T-helper 2 cell treated with Interferon-gamma antibody and Interleukin-4, amounts not matched to agents 100 ng/mL and 5 ng/mL, for 36 hours (primary cell): ENCODE data around the gene PTH1R. TPM values are rescaled to one million over a fixed set of nuclear protein-coding genes. Genes with fewer than 3 reads are reported as not detected.
"Not testable (repeated sequence)": the region's sequence is repeated elsewhere in the genome, so short reads cannot be mapped to it uniquely, and the experiment has no call there.

Experiments used
- intact Hi-C: fragments of 100-400 bp; cut with micrococcal nuclease; formaldehyde crosslinking; loops from one replicate; pipeline ENCODE4 v1.15.1; 2023
- total RNA-seq: library from RNA; stranded (reverse); gene quantifications from 2 replicates; pipeline ENCODE4 v1.2.3, GENCODE V29; 2022

The PTH1R gene
- total RNA-seq, 1 donor from 2014 or later: not detected

DNA sequence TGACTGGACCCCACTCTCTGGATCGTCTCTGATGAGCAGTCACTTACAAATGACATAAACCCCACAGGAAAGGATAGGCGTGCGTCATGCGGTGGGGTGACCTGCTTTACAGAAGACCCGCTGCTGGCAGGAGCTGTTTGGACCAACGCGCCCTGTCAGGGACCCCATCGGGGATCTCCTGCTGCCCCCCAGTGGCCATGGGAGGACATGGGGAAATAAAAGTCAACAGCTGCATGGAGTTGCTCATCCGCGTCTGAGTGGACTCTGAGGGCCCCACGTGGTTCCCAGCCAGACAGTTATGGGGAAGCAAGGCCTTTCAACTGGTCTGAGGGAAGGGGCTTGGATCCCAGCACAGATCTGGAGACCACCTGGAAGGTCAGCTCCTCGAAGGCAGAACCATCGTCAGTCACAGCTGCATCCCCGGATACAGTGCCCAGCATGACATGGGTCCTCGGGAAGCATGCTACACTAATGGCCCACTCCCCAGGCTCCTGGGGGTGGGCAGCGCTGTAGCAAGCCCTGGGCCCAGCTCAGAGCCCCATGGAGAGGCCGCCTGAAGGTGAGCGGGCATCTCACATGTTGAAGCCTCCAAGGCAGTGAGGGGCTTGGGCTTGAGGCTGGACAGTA, 32.1 kb downstream of the PTH1R start:
- intact Hi-C loops: loop anchor here (1.0 to 5.0 kb wide), 2 partner anchors 43 to 88 kb away; no protein-coding TSS in a partner anchor

DNA sequence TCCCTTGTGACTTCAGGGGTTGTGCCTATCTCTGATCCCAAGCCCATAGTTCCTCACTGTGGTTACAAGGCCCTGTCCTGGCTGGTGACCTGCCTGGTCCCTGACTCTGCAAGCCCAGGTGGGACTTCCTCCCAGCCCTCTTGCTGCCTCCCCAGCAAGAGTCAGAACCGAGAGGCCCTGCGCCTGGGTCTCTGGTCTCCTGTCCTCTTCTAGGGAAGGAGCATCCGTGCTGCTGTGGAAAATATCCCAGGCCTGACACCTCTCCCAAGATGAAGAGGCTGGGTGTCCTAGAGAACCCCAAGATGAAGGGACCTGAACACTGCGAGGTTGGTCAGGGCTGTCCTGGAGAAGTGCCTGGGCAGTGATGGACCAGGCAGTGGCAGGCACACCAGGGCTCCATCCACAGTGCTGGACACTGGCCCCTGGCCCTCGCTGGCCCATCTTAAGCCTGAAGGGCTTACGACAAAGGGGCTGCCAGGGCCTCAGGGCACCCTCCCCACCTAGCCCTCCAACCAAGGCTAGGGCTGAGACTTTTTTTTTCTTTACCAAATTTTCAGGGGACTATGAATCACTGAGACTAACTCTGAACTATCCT, 32.7 kb downstream of the PTH1R start:
- intact Hi-C loops: no loop called here

DNA sequence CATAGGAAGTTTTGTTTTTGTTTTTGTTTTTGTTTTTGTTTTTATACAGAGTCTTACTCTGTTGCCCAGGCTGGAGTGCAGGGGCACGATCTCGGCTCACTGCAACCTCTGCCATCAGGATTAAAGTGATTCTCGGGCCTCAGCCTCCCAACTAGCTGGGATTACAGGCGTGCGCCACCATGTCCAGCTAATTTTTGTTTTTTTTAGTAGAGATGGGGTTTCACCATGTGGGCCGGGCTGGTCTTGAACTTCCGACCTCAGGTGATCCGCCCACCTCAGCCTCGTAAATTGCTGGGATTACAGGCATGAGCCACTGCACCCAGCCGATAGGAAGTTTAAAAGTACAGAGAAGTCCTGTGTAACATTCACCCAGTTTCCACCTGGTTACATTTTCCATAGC, 33.4 kb downstream of the PTH1R start:
- intact Hi-C loops: not testable (repeated sequence)

DNA sequence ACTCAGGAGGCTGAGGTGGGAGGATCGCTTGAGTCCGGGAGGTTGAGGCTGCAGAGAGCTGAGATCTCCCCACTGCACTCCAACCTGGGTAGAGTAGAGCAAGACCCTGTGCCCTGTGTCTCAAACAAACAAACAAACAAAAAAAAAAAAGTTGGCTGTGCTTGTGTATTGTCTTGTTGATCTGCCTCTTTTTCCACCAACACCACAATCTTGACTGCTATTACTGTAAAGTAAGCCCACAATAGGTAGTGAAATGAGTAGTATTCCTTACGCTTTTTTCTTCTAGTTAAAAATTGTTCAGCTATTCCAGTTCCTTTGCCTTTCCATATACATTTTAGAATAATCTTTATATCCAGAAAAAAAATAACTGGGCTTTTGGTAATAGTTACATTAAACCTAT, 35.5 kb downstream of the PTH1R start:
- intact Hi-C loops: no loop called here

DNA sequence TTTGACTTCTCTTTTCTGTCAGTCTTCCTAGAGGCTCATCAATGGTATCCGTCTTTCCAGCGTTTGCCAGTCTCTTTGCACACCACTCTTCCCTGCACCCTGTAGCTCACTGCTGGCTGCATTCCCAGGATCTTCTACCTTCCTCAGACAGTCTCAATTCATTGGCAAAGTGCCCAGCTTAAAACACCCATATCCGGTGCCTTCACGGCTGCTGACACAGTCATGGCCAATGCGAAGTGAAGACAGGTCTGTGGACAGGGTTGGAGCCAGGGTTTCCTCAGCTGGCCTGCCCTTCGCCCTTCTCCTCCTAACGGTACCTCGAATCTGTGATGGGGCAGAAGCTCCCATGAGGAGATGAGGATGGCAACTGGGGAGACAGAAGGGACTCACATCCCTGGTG, 36.1 kb downstream of the PTH1R start:
- intact Hi-C loops: no loop called here

DNA sequence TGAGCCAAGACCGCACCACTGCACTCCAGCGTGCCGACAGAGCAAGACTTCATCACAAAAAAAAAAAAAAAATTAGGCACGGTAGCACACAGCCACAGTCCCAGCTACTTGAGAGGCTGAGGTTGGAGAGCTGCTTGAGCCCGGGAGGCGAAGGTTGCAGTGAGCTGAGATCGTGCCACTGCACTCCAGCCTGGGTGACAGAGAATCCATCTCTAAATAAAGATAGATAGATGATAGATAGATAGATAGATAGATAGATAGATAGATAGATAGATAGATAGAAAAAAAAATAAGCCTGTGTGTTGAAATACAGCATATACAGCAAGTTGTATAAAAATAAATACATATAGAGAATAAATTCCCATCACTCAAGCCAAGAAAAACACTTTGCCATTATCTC, 37.3 kb downstream of the PTH1R start:
- intact Hi-C loops: no loop called here

DNA sequence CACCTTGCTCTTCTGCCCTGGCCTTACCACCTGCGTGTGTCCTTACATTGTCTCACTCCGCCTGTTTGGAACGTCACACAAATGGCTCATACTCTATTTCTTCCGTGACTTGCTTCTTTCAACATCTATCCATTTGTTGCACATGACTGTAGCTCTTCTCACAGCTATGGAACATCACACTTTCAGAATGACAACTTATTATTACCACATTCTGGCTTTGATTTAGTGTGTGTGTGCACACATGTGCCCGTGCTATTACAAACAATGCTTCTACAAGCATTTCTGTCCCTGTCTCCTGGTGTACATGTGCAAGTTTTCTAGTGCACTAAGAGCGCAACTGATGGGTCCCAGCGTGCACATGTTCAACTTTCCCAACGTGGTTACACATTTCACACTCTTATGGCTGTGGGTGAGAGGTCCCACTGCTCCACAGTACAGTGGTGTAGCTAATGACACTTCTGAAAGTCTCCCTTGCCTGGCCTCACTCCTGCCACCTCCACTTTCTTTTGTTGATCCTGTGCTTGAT, 37.8 kb downstream of the PTH1R start:
- intact Hi-C loops: no loop called here

DNA sequence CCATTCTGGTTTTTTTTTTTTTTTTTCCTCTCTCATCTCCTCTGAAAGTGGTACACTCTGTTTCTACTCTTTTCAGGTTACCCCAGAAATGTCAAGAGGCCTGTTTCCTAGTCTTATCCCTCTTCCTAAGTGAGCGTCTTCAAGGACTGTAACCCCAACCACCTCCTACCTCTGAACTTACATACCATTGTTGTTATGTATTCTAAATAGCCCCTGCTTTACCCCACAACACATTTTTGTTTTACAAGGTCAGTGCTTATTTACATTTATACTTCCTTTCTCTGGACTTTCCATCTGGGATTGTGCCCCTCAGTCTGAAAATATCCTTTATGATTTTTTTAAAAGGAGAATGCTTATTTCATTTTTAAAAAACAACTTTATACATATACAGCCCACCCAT, 38.8 kb downstream of the PTH1R start:
- intact Hi-C loops: no loop called here

DNA sequence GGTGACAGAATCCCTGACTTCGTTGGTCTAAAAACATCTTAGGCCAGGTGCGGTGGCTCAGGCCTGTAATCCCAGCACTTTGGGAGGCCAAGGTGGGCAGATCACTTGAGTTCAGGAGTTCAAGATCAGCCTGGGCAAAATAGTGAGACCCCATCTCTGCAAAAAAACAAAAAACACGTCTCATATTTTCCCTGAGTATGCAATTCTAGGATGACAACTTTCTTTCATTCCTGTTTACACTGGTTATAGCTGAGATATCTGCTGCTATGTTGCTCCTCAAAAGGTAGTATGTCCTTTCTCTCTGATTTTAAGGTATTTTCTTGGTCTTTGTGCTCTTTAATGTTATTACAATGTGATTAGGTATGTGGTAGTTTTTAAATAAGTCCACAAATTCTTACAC, 39.3 kb downstream of the PTH1R start:
- intact Hi-C loops: no loop called here

DNA sequence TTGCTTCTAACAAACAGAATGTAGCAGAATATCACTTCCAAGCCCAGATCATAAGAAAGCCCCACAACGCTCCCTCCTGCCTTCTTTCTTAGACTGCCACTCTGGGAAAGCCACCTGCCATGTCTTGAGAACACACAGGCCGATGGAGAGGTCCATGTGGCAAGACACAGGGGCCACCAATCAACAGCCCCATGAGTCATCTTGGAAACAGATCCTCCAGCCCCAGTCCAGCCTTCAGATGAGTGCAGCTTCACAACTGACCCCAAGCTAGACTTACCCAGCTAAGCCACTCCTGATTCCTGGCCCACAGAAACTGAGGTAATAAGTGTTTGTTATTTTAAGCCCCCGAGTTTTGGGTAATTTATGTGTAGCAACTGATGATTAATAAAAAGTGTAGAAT, 39.7 kb downstream of the PTH1R start:
- intact Hi-C loops: no loop called here

DNA sequence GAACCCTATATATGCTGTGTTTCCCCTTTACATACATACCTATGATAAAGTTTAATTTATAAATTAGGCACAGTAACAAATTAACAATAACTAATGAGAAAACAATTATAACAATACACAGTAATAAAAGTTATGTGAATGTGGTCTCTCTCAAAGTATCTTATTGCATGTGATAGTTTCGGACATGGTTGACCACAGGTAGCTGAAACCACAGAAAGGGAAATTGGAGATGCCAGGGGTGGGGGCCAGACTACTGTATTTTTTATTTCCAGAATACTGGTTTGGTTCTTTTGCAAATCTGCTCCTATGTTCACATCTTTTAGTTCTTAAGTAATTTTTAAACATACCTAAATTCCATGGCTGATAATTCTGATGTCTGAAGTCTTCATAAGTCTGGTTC, 40.7 kb downstream of the PTH1R start:
- intact Hi-C loops: no loop called here

DNA sequence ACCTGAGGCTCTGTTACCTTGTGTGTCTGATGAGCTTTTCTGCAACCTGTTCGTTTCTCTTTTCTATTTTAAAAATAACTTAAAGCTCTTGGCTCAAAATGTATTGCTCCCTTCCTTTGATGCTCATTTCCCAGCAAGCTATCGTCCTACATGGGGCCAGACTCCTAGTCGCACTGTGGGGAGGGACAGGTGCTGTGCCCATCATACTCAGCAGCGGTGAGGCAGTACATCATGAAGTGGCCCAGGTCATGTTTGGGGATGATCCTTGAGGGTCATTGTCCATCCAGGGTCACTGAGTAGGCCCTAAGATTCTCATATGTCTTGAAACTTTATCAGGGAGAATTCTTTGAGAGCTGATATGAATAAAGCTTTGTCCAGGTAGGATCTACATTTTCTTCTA, 41.1 kb downstream of the PTH1R start:
- intact Hi-C loops: no loop called here

DNA sequence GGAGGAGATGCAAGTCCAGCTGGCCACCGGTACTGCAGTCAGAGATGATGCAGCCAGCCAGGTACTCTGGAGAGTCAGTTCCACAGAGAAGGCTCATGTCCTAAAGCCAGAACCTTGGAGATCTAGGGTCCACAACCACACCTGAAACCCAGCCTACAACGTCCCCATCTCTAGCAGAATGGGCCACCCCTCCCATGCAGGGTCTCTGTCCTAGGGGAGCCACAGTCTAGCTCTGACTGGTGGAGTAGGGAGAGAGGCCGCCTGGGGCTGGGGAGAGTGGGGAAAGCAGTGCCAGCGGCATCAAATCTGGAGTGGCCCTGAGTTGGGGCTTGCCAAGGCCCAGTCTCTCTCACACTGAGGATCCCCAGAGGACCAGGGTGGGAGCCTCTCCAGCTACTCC, 43.5 kb downstream of the PTH1R start:
- intact Hi-C loops: loop anchor here (5.0 kb wide), 1 partner anchor 401 kb away; no protein-coding TSS in a partner anchor

DNA sequence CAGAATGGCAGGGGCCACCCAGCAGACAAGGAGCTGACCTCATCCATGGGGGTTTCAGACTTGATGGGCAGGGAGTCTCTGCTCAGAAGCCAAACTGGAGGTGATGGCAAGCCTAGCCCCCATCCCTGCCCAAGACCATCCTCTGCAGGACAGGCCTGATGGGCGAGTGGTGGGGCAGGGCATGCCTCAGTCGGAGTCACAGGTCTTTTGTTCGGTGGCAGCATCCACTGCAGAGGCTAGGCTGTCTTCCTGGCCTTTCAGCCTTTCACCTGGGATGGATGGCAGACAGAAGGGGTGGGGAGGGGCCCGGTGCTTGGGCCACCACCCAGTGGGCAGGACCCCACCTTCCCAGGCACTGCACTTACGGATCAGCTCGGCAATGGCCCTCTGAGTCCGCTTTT, 44.4 kb downstream of the PTH1R start:
- intact Hi-C loops: loop anchor here (5.0 kb wide), 1 partner anchor 400 kb away; no protein-coding TSS in a partner anchor

DNA sequence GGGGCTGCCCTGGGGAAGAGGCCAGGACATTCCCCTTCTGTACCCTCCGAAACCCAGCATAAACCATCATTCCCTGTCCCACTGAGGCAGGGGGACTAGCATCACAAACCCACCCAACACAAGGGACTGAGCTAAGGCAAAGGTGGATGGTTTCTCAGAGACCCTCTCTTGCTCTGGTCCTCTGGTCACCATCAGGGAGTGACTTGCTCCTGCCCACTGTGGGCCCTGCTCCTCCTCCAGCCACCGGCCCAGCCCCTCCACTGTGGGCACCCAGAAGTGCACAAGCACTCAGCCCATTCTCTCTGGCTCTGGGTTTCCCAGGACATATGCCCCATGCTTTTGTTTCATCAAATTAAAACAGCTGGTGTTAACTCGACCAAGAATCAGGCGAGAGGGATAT, 44.9 kb downstream of the PTH1R start:
- intact Hi-C loops: loop anchor here (5.0 kb wide), 1 partner anchor 400 kb away; no protein-coding TSS in a partner anchor

DNA sequence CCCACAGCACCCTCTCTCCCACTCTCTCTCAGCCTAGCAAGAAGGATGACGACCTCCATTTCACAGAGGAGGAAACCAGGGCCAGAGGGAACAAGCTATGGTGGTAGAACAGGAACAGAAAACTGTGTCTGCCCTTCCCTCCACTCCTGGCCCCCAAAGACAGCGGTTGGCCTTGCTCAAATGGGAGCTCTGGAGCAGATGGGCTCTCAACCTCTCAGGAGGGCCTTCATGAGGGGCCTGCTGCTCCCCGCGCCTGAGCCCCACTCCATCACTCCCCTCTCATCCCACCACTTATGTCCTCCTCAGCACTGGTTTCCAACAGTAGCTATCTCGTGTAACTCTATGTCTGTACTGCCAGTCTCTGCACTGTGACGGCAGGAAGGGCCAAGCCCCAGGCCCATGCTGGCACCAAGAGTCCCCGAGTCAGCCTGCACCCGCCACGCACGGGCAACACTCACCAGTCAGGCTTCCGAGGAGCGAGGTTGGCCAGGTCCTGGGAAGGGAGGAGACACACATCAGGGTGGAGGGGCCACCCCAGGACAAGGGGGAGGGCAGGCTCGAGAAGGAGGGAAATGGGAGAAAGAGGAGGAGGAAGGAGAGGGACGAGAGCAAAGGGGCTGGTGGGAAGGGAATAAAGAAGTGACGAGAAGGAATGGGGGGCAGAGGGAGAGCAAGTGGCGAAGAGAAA, 45.5 kb downstream of the PTH1R start:
- intact Hi-C loops: loop anchor here (1.0 to 5.0 kb wide), 2 partner anchors 75 to 399 kb away; no protein-coding TSS in a partner anchor

DNA sequence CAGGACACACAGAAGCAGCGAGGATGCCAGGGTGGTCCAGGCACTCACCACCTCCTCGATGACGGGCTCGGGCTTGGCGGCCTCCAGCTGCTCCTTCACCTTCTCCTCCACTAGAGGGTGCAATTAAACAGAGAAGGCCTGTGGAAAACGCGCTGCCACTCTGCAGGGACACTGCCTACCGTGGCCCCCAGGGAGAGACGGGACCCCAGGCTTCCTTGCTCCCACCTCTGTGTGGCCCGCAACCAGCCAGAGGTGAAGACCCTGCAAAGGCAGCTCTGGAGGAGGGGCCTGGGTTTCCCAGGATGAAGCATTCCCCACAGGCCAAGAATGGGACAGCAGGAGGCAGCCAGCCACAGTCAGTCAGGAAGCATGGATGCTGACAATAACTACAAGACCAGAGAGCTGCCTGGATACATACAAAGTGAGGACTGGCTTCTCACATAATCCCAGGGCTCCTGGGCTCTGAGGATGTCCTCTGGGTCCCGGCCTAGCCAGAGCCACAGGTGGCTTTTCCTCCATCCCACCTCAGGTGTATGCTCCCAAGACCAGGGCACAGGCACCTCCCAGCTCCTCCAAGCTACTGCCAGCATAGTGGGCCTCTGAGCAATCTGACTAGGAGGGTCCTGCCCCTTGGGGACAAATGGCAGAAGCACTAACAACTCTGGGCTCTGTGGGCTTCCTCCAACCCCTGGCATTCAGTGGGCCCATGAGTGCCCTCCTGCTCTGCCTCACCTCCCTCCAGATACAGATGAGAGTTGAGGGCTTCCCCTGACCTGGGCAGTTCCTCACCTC, 46.2 kb downstream of the PTH1R start:
- intact Hi-C loops: loop anchor here (1.0 to 5.0 kb wide), 2 partner anchors 75 to 399 kb away; no protein-coding TSS in a partner anchor

DNA sequence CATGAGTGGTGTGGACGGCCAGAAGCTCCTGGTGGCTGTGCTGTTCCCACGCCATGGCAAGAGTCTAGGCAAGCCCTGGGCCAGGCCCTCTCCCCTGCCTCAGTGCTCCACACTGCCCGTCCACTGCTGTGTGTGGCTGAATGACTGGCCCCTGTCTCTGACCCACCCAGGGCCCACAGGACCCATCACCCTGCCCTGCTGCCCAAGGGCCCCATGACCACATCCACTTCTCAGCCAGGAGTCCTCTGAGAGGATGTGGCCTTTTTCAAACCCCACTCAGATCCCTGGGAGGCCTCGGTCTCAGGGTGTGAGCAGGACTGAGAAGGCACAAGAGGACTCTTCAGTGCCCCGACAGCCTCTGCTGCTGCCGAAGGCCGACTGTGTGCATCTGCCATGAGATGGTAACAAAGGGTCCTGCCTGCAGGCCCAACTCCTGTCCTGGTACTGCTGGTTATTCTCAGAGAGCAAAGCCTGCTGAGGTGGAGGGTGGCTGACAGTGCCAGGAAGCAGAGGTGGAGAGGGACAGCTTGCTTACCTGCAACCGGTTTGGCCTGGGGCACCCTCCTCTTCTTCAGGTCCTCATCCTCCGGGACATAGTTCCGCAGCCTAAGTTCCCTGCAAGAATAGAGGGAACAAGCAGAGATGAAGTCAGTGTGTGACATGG, 47.5 kb downstream of the PTH1R start:
- intact Hi-C loops: loop anchor here (5.0 kb wide), 2 partner anchors 62 to 397 kb away; no protein-coding TSS in a partner anchor

DNA sequence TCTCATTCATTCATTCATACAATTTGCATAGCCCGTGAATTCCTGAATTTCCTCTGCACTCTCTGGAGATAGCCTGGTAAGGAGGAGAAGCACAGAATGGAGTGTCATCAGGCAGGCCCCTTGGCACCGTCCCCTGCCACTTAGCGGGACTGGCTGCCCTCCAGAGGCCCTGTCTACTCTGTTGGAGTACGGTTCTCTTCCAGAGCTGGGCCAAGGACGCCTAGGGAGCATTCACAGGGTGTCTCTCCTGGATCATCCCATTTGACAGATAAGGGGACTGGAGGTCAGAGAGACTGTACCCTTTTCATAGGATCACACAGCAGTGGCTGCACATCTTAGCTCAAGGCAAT, 48.0 kb downstream of the PTH1R start:
- intact Hi-C loops: loop anchor here (5.0 kb wide), 1 partner anchor 62 kb away; no protein-coding TSS in a partner anchor

DNA sequence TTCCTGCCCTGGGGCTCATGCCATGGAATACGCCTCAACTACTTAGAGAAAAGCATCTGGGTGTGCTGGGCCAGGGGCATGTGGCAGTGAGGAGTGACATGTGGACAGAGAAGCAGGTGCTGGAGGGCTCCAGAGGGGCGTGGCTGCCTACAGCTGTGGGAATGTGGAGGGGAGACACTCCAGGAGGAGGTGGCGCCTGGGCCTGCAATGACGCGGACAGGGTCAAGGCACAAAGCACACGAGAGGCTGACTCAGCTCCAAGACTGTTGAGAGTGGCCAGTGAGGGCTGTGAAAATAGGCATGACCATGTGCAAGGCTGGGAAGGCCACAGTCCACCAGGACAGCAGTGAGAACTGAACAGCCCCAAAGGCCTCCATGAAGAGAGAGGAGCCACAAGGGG, 48.5 kb downstream of the PTH1R start:
- intact Hi-C loops: loop anchor here (5.0 kb wide), 1 partner anchor 61 kb away; no protein-coding TSS in a partner anchor

DNA sequence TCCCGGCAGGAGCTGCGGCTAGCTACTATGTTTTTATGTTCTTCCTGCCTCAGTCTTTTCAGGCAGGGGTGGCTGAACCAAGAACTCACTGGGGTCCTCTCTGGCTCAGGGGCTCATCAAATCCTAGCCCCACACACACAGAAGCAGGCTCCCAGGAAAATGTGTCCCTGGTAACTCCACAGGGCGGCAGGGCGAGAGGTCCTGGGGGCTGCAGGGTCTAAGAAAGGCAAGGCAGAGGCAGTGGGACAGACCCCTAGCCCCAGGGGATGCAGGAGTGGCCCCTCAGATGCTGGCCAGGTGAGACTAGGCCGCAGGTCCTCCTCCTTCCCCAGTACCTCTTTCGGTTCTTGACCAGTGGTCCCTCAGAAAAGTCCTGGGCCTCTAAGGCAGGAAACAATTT, 48.9 kb downstream of the PTH1R start:
- intact Hi-C loops: loop anchor here (5.0 kb wide), 1 partner anchor 61 kb away; no protein-coding TSS in a partner anchor
